ENCODE measurements around the gene SEC24A. TPM values are rescaled to one million over a fixed set of nuclear protein-coding genes. Genes with fewer than 3 reads are reported as not detected.
"Not testable (repeated sequence)": the region's sequence is repeated elsewhere in the genome, so short reads cannot be mapped to it uniquely, and the experiment has no call there.

Gene SEC24A
- total RNA-seq, 4 donors from 2014 or later = 11.4 to 18.3 (median 13.6) TPM

GRCh38 chr5:134642931-134643530 is 5.6 kb upstream of the SEC24A start:
- in situ Hi-C loops (cut with MboI; ENCODE audit: low sequenced_read_pairs in 4 of 4) = no loop called here
- no peak overlapping the region for H3K4me3 ChIP-seq
- H3K36me3 ChIP-seq = no peaks in the 10 kb centered on the region
- no peak for DNase-seq
- TF ChIP-seq POLR2A (IDR thresholded peaks at IDR 0.05) (no peak), CTCF (IDR thresholded peaks at IDR 0.05 in 4 of 5, conservative IDR thresholded peaks at IDR 0.05 in 1 of 5) (no peak)
- H3K27ac ChIP-seq = peak overlapping the region in 2 of 4 donors; percentile 21 to 44
- peaks cover 11 to 12% of the 10 kb centered on the region in 2 donors for H3K4me1 ChIP-seq
- no peak for ATAC-seq
- no peaks in the 10 kb centered on the region for H3K9me3 ChIP-seq
- no peaks in the 10 kb centered on the region for H3K27me3 ChIP-seq
- intact Hi-C loops (cut with DNase I; ENCODE audit: low total_unique reads) = no loop called here

GRCh38 chr5:134647750-134648424 is 698 bp upstream of the SEC24A start:
- peak overlapping the region; percentile 90 to 100 (median 94) for H3K4me3 ChIP-seq
- H3K9me3 ChIP-seq = no peaks in the 10 kb centered on the region
- DNase-seq (peak; percentile 55 to 67), ATAC-seq (peak; percentile 71 to 75)
- peak overlapping the region; percentile 98 to 100 (median 98) for H3K27ac ChIP-seq
- peaks cover 26 to 38% of the 10 kb centered on the region in 2 donors for H3K4me1 ChIP-seq
- in situ Hi-C loops (cut with MboI; ENCODE audit: low sequenced_read_pairs in 4 of 4) (no loop called here), intact Hi-C loops (cut with DNase I; ENCODE audit: low total_unique reads) (loop anchor here (1.0 to 5.0 kb wide), 6 partner anchors 16 to 421 kb away; partner anchors contain the start of genes PPP2CA, SAR1B and UBE2B)
- H3K36me3 ChIP-seq = no peaks in the 10 kb centered on the region
- no peaks in the 10 kb centered on the region for H3K27me3 ChIP-seq
- no peak for TF ChIP-seq POLR2A (IDR thresholded peaks at IDR 0.05)
- no peak for TF ChIP-seq CTCF (IDR thresholded peaks at IDR 0.05 in 4 of 5, conservative IDR thresholded peaks at IDR 0.05 in 1 of 5)

GRCh38 chr5:134649163-134649835 is 714 bp downstream of the SEC24A start:
- H3K27ac ChIP-seq = peak overlapping the region; percentile 98 to 100 (median 98)
- peaks cover 23 to 35% of the 10 kb centered on the region in 2 donors for H3K4me1 ChIP-seq
- H3K9me3 ChIP-seq = no peaks in the 10 kb centered on the region
- intact Hi-C loops (cut with DNase I; ENCODE audit: low total_unique reads) (loop anchor here (2.0 to 5.0 kb wide), 4 partner anchors 56 to 422 kb away; partner anchors contain the start of gene PPP2CA), in situ Hi-C loops (cut with MboI; ENCODE audit: low sequenced_read_pairs in 4 of 4) (no loop called here)
- ATAC-seq = peak in 1 of 2 donors; percentile 16
- H3K36me3 ChIP-seq = no peaks in the 10 kb centered on the region
- peak; percentile 20 to 50 for DNase-seq
- H3K4me3 ChIP-seq = peak overlapping the region; percentile 90 to 100 (median 94)
- TF ChIP-seq POLR2A (IDR thresholded peaks at IDR 0.05) = no peak
- no peak for TF ChIP-seq CTCF (IDR thresholded peaks at IDR 0.05 in 4 of 5, conservative IDR thresholded peaks at IDR 0.05 in 1 of 5)
- no peaks in the 10 kb centered on the region for H3K27me3 ChIP-seq

- H3K36me3 ChIP-seq; intact Hi-C loops (cut with DNase I; ENCODE audit: low total_unique reads); in situ Hi-C loops (cut with MboI; ENCODE audit: low sequenced_read_pairs in 4 of 4); DNase-seq; ATAC-seq; H3K27me3 ChIP-seq; H3K9me3 ChIP-seq: not testable (repeated sequence)
- peak overlapping the region in 3 of 4 donors; percentile 90 to 100 (median 98) for H3K4me3 ChIP-seq
- TF ChIP-seq POLR2A (IDR thresholded peaks at IDR 0.05) = peak in 1 of 2 donors; percentile 64
- peak overlapping the region; percentile 98 to 100 (median 98) for H3K27ac ChIP-seq
- peaks cover 23 to 35% of the 10 kb centered on the region in 2 donors for H3K4me1 ChIP-seq
Measured at GRCh38 chr5:134650660-134651059, 2.1 kb downstream of the SEC24A start.

- H3K27me3 ChIP-seq = no peaks in the 10 kb centered on the region
- no peak for ATAC-seq
- no peaks in the 10 kb centered on the region for H3K9me3 ChIP-seq
- H3K4me3 ChIP-seq = no peak overlapping the region
- in situ Hi-C loops (cut with MboI; ENCODE audit: low sequenced_read_pairs in 4 of 4) (no loop called here), intact Hi-C loops (cut with DNase I; ENCODE audit: low total_unique reads) (no loop called here)
- peaks cover 23 to 35% of the 10 kb centered on the region in 2 donors for H3K4me1 ChIP-seq
- TF ChIP-seq POLR2A (IDR thresholded peaks at IDR 0.05) (no peak), CTCF (IDR thresholded peaks at IDR 0.05 in 4 of 5, conservative IDR thresholded peaks at IDR 0.05 in 1 of 5) (no peak)
- H3K27ac ChIP-seq = peak overlapping the region; percentile 98 to 100 (median 98)
- H3K36me3 ChIP-seq = no peaks in the 10 kb centered on the region
- DNase-seq = no peak
Measured at GRCh38 chr5:134651531-134651930, 2.9 kb downstream of the SEC24A start.
